ENCODE measurements around the gene RNF224.

- TF ChIP-seq CTCF (IDR thresholded peaks at IDR 0.05; ENCODE audit: insufficient read depth, low read length, poor library complexity, severe bottlenecking), result no peak
- no peak for TF ChIP-seq EZH2phosphoT487 (conservative IDR thresholded peaks at IDR 0.05; ENCODE audit: low read length)
Measured at GRCh38 chr9:137251194-137251461, 23.8 kb downstream of the RNF224 start, which contains the start of gene STPG3.

Data from SU-DHL-6 (cell line).